Measurements from ENCODE around the gene SMARCD3.

Gene SMARCD3

DNA sequence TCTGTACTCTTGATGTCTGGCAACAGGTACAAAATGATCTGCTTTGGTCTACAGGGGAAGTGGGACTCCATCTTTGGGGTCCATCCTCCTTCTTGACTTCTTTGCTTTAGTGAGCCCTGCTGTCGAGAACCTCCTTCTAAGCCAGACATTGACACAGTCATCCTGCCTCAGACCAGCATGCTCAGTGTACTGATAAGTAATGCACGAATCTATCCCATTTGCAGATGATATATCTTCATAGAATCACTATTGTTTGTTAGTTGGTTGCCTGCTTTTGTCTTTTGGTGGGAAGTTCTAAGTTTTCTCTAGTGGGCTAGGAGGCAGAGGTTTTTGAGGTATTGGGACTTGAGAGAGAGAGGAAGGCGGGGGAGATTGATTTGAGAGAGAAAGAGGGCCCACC, 47.1 kb downstream of the SMARCD3 start:
- H2AFZ ChIP-seq (ENCODE audit: low read depth, low read length) = no peak overlapping the region
- no peaks in the 10 kb centered on the region for H3K36me3 ChIP-seq (replicated peaks; ENCODE audit: low read depth, low read length)
- no peaks in the 10 kb centered on the region for H3K9me3 ChIP-seq (ENCODE audit: insufficient read depth, low read length)
- H3K4me1 ChIP-seq (ENCODE audit: low read length) = no peaks in the 10 kb centered on the region
- H3K27ac ChIP-seq (ENCODE audit: low read length) = no peak overlapping the region
- H4K20me1 ChIP-seq (ENCODE audit: insufficient read depth, low read length) = no peaks in the 10 kb centered on the region; the same call in 1 of the 2 replicates
- H3K4me2 ChIP-seq (ENCODE audit: low read length) = no peak overlapping the region
- H3K4me3 ChIP-seq (ENCODE audit: low read length) = no peak overlapping the region
- no peaks in the 10 kb centered on the region for H3K79me2 ChIP-seq (ENCODE audit: low read length)
- H3K27me3 ChIP-seq (ENCODE audit: low read depth, low read length) = peaks cover 94% of the 10 kb centered on the region
- TF ChIP-seq EZH2phosphoT487 (IDR thresholded peaks at IDR 0.05; ENCODE audit: low read depth) = no peak
- TF ChIP-seq, protein P1, sequence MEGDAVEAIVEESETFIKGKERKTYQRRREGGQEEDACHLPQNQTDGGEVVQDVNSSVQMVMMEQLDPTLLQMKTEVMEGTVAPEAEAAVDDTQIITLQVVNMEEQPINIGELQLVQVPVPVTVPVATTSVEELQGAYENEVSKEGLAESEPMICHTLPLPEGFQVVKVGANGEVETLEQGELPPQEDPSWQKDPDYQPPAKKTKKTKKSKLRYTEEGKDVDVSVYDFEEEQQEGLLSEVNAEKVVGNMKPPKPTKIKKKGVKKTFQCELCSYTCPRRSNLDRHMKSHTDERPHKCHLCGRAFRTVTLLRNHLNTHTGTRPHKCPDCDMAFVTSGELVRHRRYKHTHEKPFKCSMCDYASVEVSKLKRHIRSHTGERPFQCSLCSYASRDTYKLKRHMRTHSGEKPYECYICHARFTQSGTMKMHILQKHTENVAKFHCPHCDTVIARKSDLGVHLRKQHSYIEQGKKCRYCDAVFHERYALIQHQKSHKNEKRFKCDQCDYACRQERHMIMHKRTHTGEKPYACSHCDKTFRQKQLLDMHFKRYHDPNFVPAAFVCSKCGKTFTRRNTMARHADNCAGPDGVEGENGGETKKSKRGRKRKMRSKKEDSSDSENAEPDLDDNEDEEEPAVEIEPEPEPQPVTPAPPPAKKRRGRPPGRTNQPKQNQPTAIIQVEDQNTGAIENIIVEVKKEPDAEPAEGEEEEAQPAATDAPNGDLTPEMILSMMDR (IDR thresholded peaks at IDR 0.05; ENCODE audit: low read depth, low read length) = no peak
- no peak overlapping the region for H3K9ac ChIP-seq (ENCODE audit: low read length)

DNA sequence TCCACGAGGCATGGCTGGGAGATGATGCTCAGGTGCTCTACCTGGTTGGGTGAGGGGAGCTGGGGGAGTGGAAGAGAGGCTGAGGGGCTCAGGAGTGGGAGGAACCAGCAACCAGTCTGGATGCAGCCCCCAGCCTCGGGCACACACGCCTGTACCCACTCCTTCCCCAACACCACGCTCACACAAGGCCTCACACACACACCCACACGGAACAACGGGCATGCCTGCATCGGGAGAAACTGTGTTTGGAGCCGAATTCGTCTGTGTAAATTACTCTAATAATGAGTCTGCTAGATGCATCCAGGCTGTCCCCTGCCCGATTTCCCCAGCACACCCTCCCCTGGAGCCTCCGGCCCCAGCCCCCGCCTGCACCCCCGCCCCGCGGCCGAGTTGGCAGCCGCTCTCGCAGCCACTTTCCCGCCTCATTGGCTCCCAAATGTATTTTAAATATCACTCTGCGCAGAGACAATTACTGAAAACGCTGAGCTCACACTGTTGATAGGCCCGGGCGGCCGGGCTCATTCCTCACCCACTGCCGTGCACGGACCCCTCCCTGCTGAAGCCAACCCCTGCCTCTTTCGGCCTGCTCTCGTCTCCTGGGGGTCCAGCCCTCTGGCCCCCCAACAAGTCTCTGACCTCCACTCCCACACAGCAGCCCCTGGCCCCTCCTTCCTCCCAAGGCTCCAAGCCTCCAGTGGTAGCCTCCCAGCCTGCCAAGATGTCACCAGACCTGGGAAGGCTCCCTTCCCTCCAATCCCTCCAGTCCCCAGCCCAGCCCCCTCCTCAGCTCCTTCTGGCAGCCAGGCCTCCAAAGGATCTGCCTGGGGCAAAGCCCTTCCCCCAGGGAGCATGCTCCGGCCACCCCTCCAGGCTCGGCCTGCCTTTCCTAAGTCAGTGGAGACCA, 49.3 kb downstream of the SMARCD3 start:
- no peaks in the 10 kb centered on the region for H3K79me2 ChIP-seq (ENCODE audit: low read length)
- TF ChIP-seq EZH2phosphoT487 (IDR thresholded peaks at IDR 0.05; ENCODE audit: low read depth) = no peak
- TF ChIP-seq, protein P1 (IDR thresholded peaks at IDR 0.05; ENCODE audit: low read depth, low read length) = no peak
- no peaks in the 10 kb centered on the region for H3K36me3 ChIP-seq (replicated peaks; ENCODE audit: low read depth, low read length)
- no peaks in the 10 kb centered on the region for H3K4me1 ChIP-seq (ENCODE audit: low read length)
- no peaks in the 10 kb centered on the region for H3K9me3 ChIP-seq (ENCODE audit: insufficient read depth, low read length)
- no peak overlapping the region for H3K4me2 ChIP-seq (ENCODE audit: low read length)
- no peak overlapping the region for H3K9ac ChIP-seq (ENCODE audit: low read length)
- peaks cover 13% of the 10 kb centered on the region for H4K20me1 ChIP-seq (ENCODE audit: insufficient read depth, low read length)
- no peak overlapping the region for H3K27ac ChIP-seq (ENCODE audit: low read length)
- peaks cover 98% of the 10 kb centered on the region for H3K27me3 ChIP-seq (ENCODE audit: low read depth, low read length)
- no peak overlapping the region for H2AFZ ChIP-seq (ENCODE audit: low read depth, low read length)
- H3K4me3 ChIP-seq (ENCODE audit: low read length) = no peak overlapping the region

DNA sequence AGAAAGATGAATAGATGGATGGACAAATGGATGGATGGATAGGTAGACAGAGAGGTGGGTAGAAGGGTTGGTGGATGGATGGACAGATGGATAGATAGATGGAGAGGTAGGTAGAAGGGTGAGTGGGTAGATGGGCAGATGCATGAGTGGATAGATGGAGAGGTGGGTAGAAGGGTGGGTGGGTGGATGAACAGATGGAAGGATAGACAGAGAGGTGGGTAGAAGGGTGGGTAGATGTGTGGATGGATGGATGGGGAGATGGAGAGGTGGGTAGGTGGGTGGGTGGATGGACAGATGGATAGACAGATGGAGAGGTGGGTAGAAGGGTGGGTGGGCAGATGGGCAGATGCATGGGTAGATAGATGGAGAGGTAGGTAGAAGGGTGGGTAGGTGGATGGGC, 50.6 kb downstream of the SMARCD3 start:
- Histone ChIP-seq H3K27me3 (ENCODE audit: low read depth, low read length) (peaks cover 97% of the 10 kb centered on the region), H3K4me1 (ENCODE audit: low read length) (no peaks in the 10 kb centered on the region), H3K9ac (ENCODE audit: low read length) (no peak overlapping the region), H3K36me3 (replicated peaks; ENCODE audit: low read depth, low read length) (no peaks in the 10 kb centered on the region), H2AFZ (ENCODE audit: low read depth, low read length) (no peak overlapping the region), H3K27ac (ENCODE audit: low read length) (no peak overlapping the region), H3K9me3 (ENCODE audit: insufficient read depth, low read length) (no peaks in the 10 kb centered on the region), H3K4me2 (ENCODE audit: low read length) (no peak overlapping the region), H3K4me3 (ENCODE audit: low read length) (no peak overlapping the region), H4K20me1 (ENCODE audit: insufficient read depth, low read length) (peaks cover 19% of the 10 kb centered on the region), H3K79me2 (ENCODE audit: low read length) (no peaks in the 10 kb centered on the region)
- no peak for TF ChIP-seq EZH2phosphoT487 (IDR thresholded peaks at IDR 0.05; ENCODE audit: low read depth)
- TF ChIP-seq, protein P1 (IDR thresholded peaks at IDR 0.05; ENCODE audit: low read depth, low read length) = no peak

DNA sequence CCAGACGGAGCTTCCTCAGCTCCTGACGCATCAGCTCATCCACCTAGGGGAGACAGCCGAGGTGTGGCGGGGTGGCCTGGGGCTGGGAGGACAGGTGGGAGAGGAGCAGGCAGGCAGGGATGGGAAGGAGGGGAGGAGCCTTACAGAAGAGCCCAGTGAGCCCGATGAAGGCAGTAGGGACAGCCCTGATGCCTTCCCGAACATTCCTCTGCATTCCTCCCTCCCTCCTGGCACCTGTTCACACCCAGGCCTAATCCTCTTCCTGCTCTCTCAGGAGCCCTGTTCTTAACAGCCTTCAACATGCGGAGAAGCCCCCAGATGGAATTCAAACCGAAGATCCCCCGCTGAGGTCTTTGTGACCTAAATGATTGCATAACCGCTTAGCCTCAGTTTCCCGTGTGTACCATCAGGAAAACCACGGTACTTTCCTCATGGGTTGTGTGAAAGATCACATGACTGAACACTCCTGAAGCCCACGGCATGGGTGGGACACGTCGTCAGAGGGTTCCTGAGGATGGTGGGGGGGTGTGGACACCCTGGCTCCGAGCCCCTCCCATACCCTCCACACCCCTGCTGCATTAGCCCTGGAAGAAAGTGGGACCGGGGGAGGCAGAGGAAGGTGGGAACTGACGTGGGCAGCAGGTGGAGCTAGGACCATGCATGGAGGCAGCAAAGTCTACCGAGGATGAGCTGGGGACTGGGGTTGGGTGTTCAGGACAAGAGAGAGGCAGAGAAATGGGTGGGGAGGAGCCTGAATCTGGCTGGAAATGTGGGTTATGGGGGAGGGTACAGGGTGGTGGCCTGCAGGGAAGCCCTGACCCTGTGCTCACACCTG, 52.7 kb downstream of the SMARCD3 start:
- Histone ChIP-seq H3K9ac (ENCODE audit: low read length) (no peak overlapping the region), H3K4me1 (ENCODE audit: low read length) (no peaks in the 10 kb centered on the region), H3K36me3 (replicated peaks; ENCODE audit: low read depth, low read length) (no peaks in the 10 kb centered on the region), H2AFZ (ENCODE audit: low read depth, low read length) (no peak overlapping the region), H3K79me2 (ENCODE audit: low read length) (no peaks in the 10 kb centered on the region), H4K20me1 (ENCODE audit: insufficient read depth, low read length) (peaks cover 36% of the 10 kb centered on the region), H3K9me3 (ENCODE audit: insufficient read depth, low read length) (no peaks in the 10 kb centered on the region), H3K4me3 (ENCODE audit: low read length) (no peak overlapping the region), H3K27ac (ENCODE audit: low read length) (no peak overlapping the region), H3K4me2 (ENCODE audit: low read length) (no peak overlapping the region), H3K27me3 (ENCODE audit: low read depth, low read length) (peaks cover 99% of the 10 kb centered on the region)
- TF ChIP-seq, protein P1 (IDR thresholded peaks at IDR 0.05; ENCODE audit: low read depth, low read length) = no peak
- no peak for TF ChIP-seq EZH2phosphoT487 (IDR thresholded peaks at IDR 0.05; ENCODE audit: low read depth)

Data from OCI-LY3 (cell line).